ENCODE measurements around the gene CRELD2.
A peak's percentile ranks its signal among the peaks of the same experiment; 100 is the strongest.

DNA sequence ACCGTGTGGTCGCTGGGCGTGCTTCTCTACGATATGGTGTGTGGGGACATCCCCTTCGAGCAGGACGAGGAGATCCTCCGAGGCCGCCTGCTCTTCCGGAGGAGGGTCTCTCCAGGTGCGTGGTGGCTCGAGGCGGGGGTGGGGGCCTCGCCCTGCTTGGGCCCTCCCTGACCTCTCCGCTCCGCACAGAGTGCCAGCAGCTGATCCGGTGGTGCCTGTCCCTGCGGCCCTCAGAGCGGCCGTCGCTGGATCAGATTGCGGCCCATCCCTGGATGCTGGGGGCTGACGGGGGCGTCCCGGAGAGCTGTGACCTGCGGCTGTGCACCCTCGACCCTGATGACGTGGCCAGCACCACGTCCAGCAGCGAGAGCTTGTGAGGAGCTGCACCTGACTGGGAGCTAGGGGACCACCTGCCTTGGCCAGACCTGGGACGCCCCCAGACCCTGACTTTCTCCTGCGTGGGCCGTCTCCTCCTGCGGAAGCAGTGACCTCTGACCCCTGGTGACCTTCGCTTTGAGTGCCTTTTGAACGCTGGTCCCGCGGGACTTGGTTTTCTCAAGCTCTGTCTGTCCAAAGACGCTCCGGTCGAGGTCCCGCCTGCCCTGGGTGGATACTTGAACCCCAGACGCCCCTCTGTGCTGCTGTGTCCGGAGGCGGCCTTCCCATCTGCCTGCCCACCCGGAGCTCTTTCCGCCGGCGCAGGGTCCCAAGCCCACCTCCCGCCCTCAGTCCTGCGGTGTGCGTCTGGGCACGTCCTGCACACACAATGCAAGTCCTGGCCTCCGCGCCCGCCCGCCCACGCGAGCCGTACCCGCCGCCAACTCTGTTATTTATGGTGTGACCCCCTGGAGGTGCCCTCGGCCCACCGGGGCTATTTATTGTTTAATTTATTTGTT is 44.6 kb downstream of the CRELD2 start:
- TF ChIP-seq, protein P1, sequence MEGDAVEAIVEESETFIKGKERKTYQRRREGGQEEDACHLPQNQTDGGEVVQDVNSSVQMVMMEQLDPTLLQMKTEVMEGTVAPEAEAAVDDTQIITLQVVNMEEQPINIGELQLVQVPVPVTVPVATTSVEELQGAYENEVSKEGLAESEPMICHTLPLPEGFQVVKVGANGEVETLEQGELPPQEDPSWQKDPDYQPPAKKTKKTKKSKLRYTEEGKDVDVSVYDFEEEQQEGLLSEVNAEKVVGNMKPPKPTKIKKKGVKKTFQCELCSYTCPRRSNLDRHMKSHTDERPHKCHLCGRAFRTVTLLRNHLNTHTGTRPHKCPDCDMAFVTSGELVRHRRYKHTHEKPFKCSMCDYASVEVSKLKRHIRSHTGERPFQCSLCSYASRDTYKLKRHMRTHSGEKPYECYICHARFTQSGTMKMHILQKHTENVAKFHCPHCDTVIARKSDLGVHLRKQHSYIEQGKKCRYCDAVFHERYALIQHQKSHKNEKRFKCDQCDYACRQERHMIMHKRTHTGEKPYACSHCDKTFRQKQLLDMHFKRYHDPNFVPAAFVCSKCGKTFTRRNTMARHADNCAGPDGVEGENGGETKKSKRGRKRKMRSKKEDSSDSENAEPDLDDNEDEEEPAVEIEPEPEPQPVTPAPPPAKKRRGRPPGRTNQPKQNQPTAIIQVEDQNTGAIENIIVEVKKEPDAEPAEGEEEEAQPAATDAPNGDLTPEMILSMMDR (CRISPR knock-in tag; IDR thresholded peaks at IDR 0.05) = 0 out of 2 replicates have a peak, but pooled peaks have one; percentile 1
- TF ChIP-seq CHD4 (IDR thresholded peaks at IDR 0.05; ENCODE audit: borderline replicate concordance, low read length) (no peak), GMEB1 (CRISPR knock-in tag; IDR thresholded peaks at IDR 0.05; ENCODE audit: borderline replicate concordance) (no peak), EP300 (IDR thresholded peaks at IDR 0.05; ENCODE audit: low read depth in 2 of 2, low read length in 2 of 2) (no peak), EP300 (CRISPR knock-in tag; IDR thresholded peaks at IDR 0.05; ENCODE audit: borderline replicate concordance) (no peak), ZSCAN22 (CRISPR knock-in tag; IDR thresholded peaks at IDR 0.05) (no peak), ESRRA (CRISPR knock-in tag; IDR thresholded peaks at IDR 0.05; ENCODE audit: low read depth) (peak; percentile 50; the same call in 1 of the 2 replicates), ZNF460 (CRISPR knock-in tag; IDR thresholded peaks at IDR 0.05; ENCODE audit: borderline replicate concordance) (no peak), TMF1 (CRISPR knock-in tag; IDR thresholded peaks at IDR 0.05; ENCODE audit: low read depth) (no peak), EZH2 (conservative IDR thresholded peaks at IDR 0.05; ENCODE audit: low read depth, low read length) (no peak), CBFB (CRISPR knock-in tag; IDR thresholded peaks at IDR 0.05) (no peak), FOXP1 (IDR thresholded peaks at IDR 0.05) (no peak), FOXP1 (CRISPR knock-in tag; IDR thresholded peaks at IDR 0.05) (no peak), NONO (IDR thresholded peaks at IDR 0.05) (no peak), NONO (CRISPR knock-in tag; conservative IDR thresholded peaks at IDR 0.05) (no peak)
- TF ChIP-seq, protein P2, sequence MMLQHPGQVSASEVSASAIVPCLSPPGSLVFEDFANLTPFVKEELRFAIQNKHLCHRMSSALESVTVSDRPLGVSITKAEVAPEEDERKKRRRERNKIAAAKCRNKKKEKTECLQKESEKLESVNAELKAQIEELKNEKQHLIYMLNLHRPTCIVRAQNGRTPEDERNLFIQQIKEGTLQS (CRISPR knock-in tag; IDR thresholded peaks at IDR 0.05) = no peak
- TF ChIP-seq, protein P3, sequence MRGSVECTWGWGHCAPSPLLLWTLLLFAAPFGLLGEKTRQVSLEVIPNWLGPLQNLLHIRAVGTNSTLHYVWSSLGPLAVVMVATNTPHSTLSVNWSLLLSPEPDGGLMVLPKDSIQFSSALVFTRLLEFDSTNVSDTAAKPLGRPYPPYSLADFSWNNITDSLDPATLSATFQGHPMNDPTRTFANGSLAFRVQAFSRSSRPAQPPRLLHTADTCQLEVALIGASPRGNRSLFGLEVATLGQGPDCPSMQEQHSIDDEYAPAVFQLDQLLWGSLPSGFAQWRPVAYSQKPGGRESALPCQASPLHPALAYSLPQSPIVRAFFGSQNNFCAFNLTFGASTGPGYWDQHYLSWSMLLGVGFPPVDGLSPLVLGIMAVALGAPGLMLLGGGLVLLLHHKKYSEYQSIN (CRISPR knock-in tag; IDR thresholded peaks at IDR 0.05; ENCODE audit: borderline replicate concordance) = no peak

Data from HepG2 (cell line).